ENCODE results near the gene XCR1.
A peak's percentile ranks its signal among the peaks of the same experiment; 100 is the strongest.

The XCR1 gene

GRCh38 chr3:46027021-46027705 is at the start of gene XCR1:
Gene XCR1 (minus strand): TSS chr3:46027483. CDS start chr3:46021947, 5,536 bp downstream.
- TF ChIP-seq CTCF (IDR thresholded peaks at IDR 0.05; ENCODE audit: low read depth, low read length): no peak
- H3K4me3 ChIP-seq (ENCODE audit: low read depth, low read length): no peak within 1 kb of the TSS
- in situ Hi-C loops (cut with HindIII; ENCODE audit: low sequenced_read_pairs): no loop called here
- DNase-seq (ENCODE audit: low read depth, low spot score): no peak

- no peak overlapping the region for H3K4me3 ChIP-seq (ENCODE audit: low read depth, low read length)
- in situ Hi-C loops (cut with HindIII; ENCODE audit: low sequenced_read_pairs): no loop called here
- TF ChIP-seq CTCF (IDR thresholded peaks at IDR 0.05; ENCODE audit: low read depth, low read length): peak; percentile 39
- DNase-seq (ENCODE audit: low read depth, low spot score): peak; percentile 14
Measured at GRCh38 chr3:46076606-46077005, 49.3 kb upstream of the XCR1 start.

GRCh38 chr3:46075816-46076215 is 48.5 kb upstream of the XCR1 start:
- DNase-seq (ENCODE audit: low read depth, low spot score): no peak
- in situ Hi-C loops (cut with HindIII; ENCODE audit: low sequenced_read_pairs): no loop called here
- no peak overlapping the region for H3K4me3 ChIP-seq (ENCODE audit: low read depth, low read length)
- no peak for TF ChIP-seq CTCF (IDR thresholded peaks at IDR 0.05; ENCODE audit: low read depth, low read length)

GRCh38 chr3:46071222-46071858 is 44.1 kb upstream of the XCR1 start:
- in situ Hi-C loops (cut with HindIII; ENCODE audit: low sequenced_read_pairs): no loop called here
- no peak for DNase-seq (ENCODE audit: low read depth, low spot score)
- TF ChIP-seq CTCF (IDR thresholded peaks at IDR 0.05; ENCODE audit: low read depth, low read length): no peak
- H3K4me3 ChIP-seq (ENCODE audit: low read depth, low read length): no peak overlapping the region

GRCh38 chr3:46070595-46071093 is 43.4 kb upstream of the XCR1 start:
- DNase-seq (ENCODE audit: low read depth, low spot score): no peak
- H3K4me3 ChIP-seq (ENCODE audit: low read depth, low read length): no peak overlapping the region
- no peak for TF ChIP-seq CTCF (IDR thresholded peaks at IDR 0.05; ENCODE audit: low read depth, low read length)
- in situ Hi-C loops (cut with HindIII; ENCODE audit: low sequenced_read_pairs): no loop called here

- H3K4me3 ChIP-seq (ENCODE audit: low read depth, low read length): no peak overlapping the region
- no peak for TF ChIP-seq CTCF (IDR thresholded peaks at IDR 0.05; ENCODE audit: low read depth, low read length)
- in situ Hi-C loops (cut with HindIII; ENCODE audit: low sequenced_read_pairs): no loop called here
- no peak for DNase-seq (ENCODE audit: low read depth, low spot score)
Measured at GRCh38 chr3:46068501-46068900, 41.2 kb upstream of the XCR1 start.
